ENCODE data around the gene FSIP1.

The FSIP1 gene

GRCh38 chr15:39668457-39668856 is 114.2 kb downstream of the FSIP1 start:
- H3K27ac ChIP-seq (ENCODE audit: low read depth, low read length): no peak overlapping the region
- H3K9me3 ChIP-seq (ENCODE audit: control insufficient read depth, insufficient read depth, low read length): no peaks in the 10 kb centered on the region
- H3K9me2 ChIP-seq (replicated peaks; ENCODE audit: control insufficient read depth, low read length): no peaks in the 10 kb centered on the region
- H3K4me3 ChIP-seq (ENCODE audit: low read length): no peak overlapping the region
- H3K79me2 ChIP-seq (ENCODE audit: control insufficient read depth, low read length): no peaks in the 10 kb centered on the region
- H3K36me3 ChIP-seq (ENCODE audit: control insufficient read depth, low read length): no peaks in the 10 kb centered on the region
- H3K4me2 ChIP-seq (ENCODE audit: low read length): no peak overlapping the region
- H3F3A ChIP-seq (ENCODE audit: control insufficient read depth, insufficient read depth): no peaks in the 10 kb centered on the region
- no peak for TF ChIP-seq CTCF (IDR thresholded peaks at IDR 0.05; ENCODE audit: low read depth, low read length, poor library complexity, severe bottlenecking)
- no peak for TF ChIP-seq EZH2phosphoT487 (IDR thresholded peaks at IDR 0.05; ENCODE audit: borderline replicate concordance, low read length)
- no peaks in the 10 kb centered on the region for H3K4me1 ChIP-seq (ENCODE audit: control insufficient read depth, low read length)
- peaks cover 6% of the 10 kb centered on the region; the same call in 1 of the 2 replicates for H3K27me3 ChIP-seq (ENCODE audit: control insufficient read depth, low read length)
- no peaks in the 10 kb centered on the region for H4K20me1 ChIP-seq (ENCODE audit: control insufficient read depth, insufficient read depth, low read depth, low read length)

DNA sequence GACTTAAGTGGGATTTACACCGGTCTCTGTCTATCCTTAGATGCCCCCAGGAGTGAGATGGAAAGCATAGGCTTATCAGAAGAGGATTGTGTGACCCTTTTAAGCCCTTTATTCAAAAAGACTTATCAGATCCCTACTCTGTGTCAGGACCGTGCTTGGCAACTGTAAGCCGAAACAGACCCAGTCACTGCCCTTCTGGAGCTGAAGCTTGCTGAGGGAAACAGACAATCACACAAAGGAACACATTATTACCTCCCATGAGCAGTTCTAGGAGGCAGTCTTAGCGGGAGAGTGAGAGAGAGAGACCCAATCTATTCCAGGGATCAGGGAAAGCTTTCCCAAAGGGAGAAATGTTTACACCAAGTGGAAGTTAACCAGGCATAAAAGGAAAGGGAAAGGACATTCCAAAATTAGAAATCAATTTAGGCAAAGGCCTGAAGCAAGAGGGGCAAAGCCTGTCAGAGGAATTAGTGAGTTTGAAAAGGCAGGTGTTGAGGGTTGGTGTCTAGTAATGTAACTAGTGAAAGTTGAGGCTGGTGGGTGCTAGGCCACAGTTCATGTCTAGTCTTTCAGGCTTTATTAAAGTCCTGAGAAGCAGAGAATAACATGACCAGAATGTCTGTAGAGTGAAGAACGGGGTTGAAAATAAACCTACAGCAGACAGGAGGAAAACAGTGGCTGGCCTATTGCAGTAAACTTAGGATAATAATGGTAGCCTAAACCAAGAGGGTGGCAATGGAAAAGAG is 115.1 kb downstream of the FSIP1 start:
- Histone ChIP-seq H3K27me3 (ENCODE audit: control insufficient read depth, low read length) (peaks cover 6% of the 10 kb centered on the region), H3K36me3 (ENCODE audit: control insufficient read depth, low read length) (no peaks in the 10 kb centered on the region), H4K20me1 (ENCODE audit: control insufficient read depth, insufficient read depth, low read depth, low read length) (no peaks in the 10 kb centered on the region), H3K9me3 (ENCODE audit: control insufficient read depth, insufficient read depth, low read length) (no peaks in the 10 kb centered on the region), H3K9me2 (replicated peaks; ENCODE audit: control insufficient read depth, low read length) (no peaks in the 10 kb centered on the region), H3K4me2 (ENCODE audit: low read length) (no peak overlapping the region), H3K79me2 (ENCODE audit: control insufficient read depth, low read length) (no peaks in the 10 kb centered on the region), H3K4me1 (ENCODE audit: control insufficient read depth, low read length) (no peaks in the 10 kb centered on the region), H3K4me3 (ENCODE audit: low read length) (no peak overlapping the region), H3F3A (ENCODE audit: control insufficient read depth, insufficient read depth) (no peaks in the 10 kb centered on the region), H3K27ac (ENCODE audit: low read depth, low read length) (no peak overlapping the region)
- TF ChIP-seq EZH2phosphoT487 (IDR thresholded peaks at IDR 0.05; ENCODE audit: borderline replicate concordance, low read length) (no peak), CTCF (IDR thresholded peaks at IDR 0.05; ENCODE audit: low read depth, low read length, poor library complexity, severe bottlenecking) (no peak)

- no peak for TF ChIP-seq CTCF (IDR thresholded peaks at IDR 0.05; ENCODE audit: low read depth, low read length, poor library complexity, severe bottlenecking)
- no peak for TF ChIP-seq EZH2phosphoT487 (IDR thresholded peaks at IDR 0.05; ENCODE audit: borderline replicate concordance, low read length)
- Histone ChIP-seq H3K4me3 (ENCODE audit: low read length) (no peak overlapping the region), H3F3A (ENCODE audit: control insufficient read depth, insufficient read depth) (no peaks in the 10 kb centered on the region), H3K9me2 (replicated peaks; ENCODE audit: control insufficient read depth, low read length) (no peaks in the 10 kb centered on the region), H4K20me1 (ENCODE audit: control insufficient read depth, insufficient read depth, low read depth, low read length) (no peaks in the 10 kb centered on the region), H3K9me3 (ENCODE audit: control insufficient read depth, insufficient read depth, low read length) (no peaks in the 10 kb centered on the region), H3K79me2 (ENCODE audit: control insufficient read depth, low read length) (no peaks in the 10 kb centered on the region), H3K4me1 (ENCODE audit: control insufficient read depth, low read length) (no peaks in the 10 kb centered on the region), H3K27ac (ENCODE audit: low read depth, low read length) (no peak overlapping the region), H3K27me3 (ENCODE audit: control insufficient read depth, low read length) (peaks cover 6% of the 10 kb centered on the region), H3K4me2 (ENCODE audit: low read length) (no peak overlapping the region), H3K36me3 (ENCODE audit: control insufficient read depth, low read length) (no peaks in the 10 kb centered on the region)
Measured at GRCh38 chr15:39666677-39667076, 116.0 kb downstream of the FSIP1 start.

All from DOHH2 (cell line).